H7 (cell line): ENCODE measurements around the gene SLC35B1. TPM values are rescaled to one million over a fixed set of nuclear protein-coding genes. Genes with fewer than 3 reads are reported as not detected.

Source experiments
- DNase-seq: peaks from one replicate; pipeline ENCODE4 v3.0.0; 2012
- H3K27me3 ChIP-seq: 2 replicates; pipeline ENCODE4 v1.6.0; 2011; ENCODE audit warnings: mild to moderate bottlenecking, low read length; ENCODE audit not compliant: control insufficient read depth, insufficient read depth
- H3K36me3 ChIP-seq: replicated peaks from 2 replicates; pipeline ENCODE4 v1.5.1; 2011; ENCODE audit warnings: low read length; ENCODE audit not compliant: control insufficient read depth, insufficient read depth
- H3K4me3 ChIP-seq: 2 replicates; pipeline ENCODE4 v1.5.1; 2011; ENCODE audit warnings: low read depth, mild to moderate bottlenecking, control low read depth, low read length, moderate library complexity; ENCODE audit not compliant: insufficient read depth
- total RNA-seq: library from RNA; depleted of rRNA; stranded (reverse); fragments of >200 nt; shearing (Covaris generic); gene quantifications from 2 replicates; pipeline ENCODE4 v1.2.3, GENCODE V29; 2014

Gene SLC35B1
- total RNA-seq, 1 experiment from 2014 or later, result 76.6 TPM

DNA sequence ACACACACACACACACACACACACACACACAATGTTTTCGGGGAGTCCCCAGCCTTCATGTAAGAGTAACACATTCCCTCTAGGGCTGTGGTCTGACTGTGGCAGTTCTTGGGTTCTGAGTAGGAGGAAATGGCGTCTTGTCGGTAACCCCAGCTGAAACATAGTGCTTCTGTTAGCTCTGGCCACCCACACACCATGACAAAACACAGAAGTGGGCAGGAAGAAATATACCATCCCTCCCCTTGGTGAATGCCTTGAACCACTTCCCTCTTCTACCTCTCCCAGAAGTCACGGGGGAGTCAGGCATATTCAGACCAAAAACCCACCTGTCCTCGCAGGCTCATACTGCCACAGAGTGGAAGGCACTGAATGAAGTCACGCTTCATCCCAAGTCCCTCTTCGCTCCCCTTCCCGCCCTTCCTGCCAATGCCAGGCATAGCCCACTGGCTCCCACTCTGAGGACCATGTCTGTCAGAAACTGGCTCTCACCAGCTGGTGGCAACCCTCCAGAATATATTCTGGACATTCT, 11.5 kb downstream of the SLC35B1 start:
- no peak for DNase-seq
- Histone ChIP-seq H3K4me3 (no peak overlapping the region), H3K27me3 (no peaks in the 10 kb centered on the region), H3K36me3 (no peaks in the 10 kb centered on the region; the same call in 1 of the 2 replicates)

DNA sequence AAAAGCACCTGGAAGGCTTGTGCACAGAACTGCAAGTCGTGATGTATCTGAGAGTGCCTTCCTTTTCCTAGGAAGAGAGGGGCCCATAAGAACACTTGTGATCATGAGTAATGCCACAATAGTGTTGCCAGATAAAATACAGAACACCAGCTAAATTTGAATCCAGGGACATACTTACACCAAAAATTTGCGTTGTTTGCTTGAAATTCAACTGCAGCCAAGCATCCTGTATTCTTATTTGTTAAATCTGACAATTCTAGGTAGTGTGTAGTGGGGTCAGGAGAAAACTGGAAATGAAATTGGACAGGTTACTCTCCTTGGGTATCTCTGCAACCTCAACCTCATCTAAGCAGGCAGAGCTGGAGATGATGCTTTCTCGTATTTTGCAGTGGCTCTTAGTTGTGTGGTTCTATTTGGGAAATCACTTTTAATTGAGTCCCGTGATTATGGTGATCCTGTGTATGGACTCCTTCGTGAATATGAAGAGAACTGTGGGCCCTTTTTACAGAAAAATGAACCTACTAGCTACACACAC, 12.0 kb downstream of the SLC35B1 start:
- DNase-seq, result no peak
- no peak overlapping the region for H3K4me3 ChIP-seq
- no peaks in the 10 kb centered on the region; the same call in 1 of the 2 replicates for H3K36me3 ChIP-seq
- no peaks in the 10 kb centered on the region for H3K27me3 ChIP-seq

- peak overlapping the region; percentile 4; the same call in 1 of the 2 replicates for H3K4me3 ChIP-seq
- DNase-seq, result peak; percentile 84
Measured at GRCh38 chr17:49694847-49695697, 12.7 kb downstream of the SLC35B1 start.

GRCh38 chr17:49692751-49693150, 15.0 kb downstream of the SLC35B1 start:
- no peak overlapping the region for H3K4me3 ChIP-seq
- no peak for DNase-seq
- H3K36me3 ChIP-seq, result no peaks in the 10 kb centered on the region
- H3K27me3 ChIP-seq, result no peaks in the 10 kb centered on the region

More at GRCh38 chr17:49694847-49695697, 12.7 kb downstream of the SLC35B1 start:
- H3K36me3 ChIP-seq, result no peaks in the 10 kb centered on the region; the same call in 1 of the 2 replicates
- no peaks in the 10 kb centered on the region for H3K27me3 ChIP-seq

GRCh38 chr17:49691677-49692191, 16.0 kb downstream of the SLC35B1 start:
- peak; percentile 78 for DNase-seq
- Histone ChIP-seq H3K36me3 (no peaks in the 10 kb centered on the region), H3K4me3 (no peak overlapping the region), H3K27me3 (no peaks in the 10 kb centered on the region)

DNA sequence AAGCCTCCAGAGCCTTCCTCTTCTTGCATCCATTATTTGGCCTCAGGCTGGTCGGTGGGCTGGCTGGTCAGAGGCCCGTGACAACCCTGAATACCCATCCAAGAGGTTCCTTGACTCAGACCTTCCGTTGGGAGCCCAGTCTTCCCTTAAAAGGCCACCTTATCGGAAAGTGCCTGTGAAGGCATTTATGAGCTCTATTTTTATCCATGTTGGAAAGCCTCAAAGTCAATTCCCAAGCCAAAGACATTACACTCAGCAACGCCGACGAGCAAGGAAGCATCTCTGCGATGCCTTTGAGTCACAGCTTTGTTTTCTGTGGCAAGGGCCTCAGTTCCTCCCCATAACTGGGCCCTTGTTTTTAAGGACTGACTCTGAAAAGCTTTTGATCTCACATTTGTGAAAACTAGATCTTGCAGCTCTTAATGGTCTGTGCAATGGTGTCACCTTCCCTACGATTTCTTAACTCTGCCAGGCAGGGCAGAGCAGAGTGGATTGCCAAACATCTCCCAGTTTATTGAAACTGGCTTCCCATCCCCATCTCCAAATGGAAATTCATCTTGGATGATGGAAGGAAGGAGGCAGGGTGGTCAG, 16.6 kb downstream of the SLC35B1 start:
- Histone ChIP-seq H3K36me3 (no peaks in the 10 kb centered on the region), H3K27me3 (no peaks in the 10 kb centered on the region), H3K4me3 (no peak overlapping the region)
- DNase-seq, result no peak

GRCh38 chr17:49690256-49690655, 17.5 kb downstream of the SLC35B1 start:
- H3K36me3 ChIP-seq, result no peaks in the 10 kb centered on the region
- H3K4me3 ChIP-seq, result no peak overlapping the region
- no peak for DNase-seq

GRCh38 chr17:49688848-49689247, 18.9 kb downstream of the SLC35B1 start:
- H3K27me3 ChIP-seq, result no peaks in the 10 kb centered on the region
- DNase-seq, result no peak
- no peak overlapping the region for H3K4me3 ChIP-seq

More at GRCh38 chr17:49690256-49690655, 17.5 kb downstream of the SLC35B1 start:
- no peaks in the 10 kb centered on the region for H3K27me3 ChIP-seq

DNA sequence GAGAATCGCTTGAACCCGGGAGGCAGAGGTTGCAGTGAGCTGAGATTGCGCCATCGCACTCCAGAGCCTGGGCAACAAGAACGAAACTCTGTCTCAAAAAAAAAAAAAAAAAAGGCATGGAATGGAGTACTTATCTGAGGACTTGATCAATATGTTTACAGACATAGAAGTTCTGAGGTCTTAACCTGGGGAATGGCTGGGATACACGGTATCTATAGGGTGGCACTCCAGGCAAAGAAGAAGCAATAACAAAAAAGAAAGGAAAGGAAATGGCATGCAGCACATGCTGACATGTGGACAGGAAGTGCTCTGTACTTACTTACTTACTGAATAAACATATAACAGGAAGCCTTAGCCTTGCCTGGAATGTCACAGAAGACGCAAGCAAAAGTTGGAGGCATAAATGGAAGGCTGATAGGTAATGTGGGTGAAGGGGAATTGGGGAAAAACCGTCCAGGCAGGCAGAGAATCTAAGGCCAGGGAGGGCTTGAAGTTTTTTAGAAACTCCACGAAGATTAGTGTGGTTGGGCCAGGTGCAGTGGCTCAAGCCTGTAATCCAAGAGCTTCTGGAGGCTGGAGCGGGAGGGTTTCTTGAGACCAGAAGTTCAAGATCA, 19.8 kb downstream of the SLC35B1 start:
- no peaks in the 10 kb centered on the region for H3K27me3 ChIP-seq
- no peak overlapping the region for H3K4me3 ChIP-seq
- DNase-seq, result no peak
- no peaks in the 10 kb centered on the region for H3K36me3 ChIP-seq

More at GRCh38 chr17:49688848-49689247, 18.9 kb downstream of the SLC35B1 start:
- H3K36me3 ChIP-seq, result no peaks in the 10 kb centered on the region

GRCh38 chr17:49681106-49681979, 26.4 kb downstream of the SLC35B1 start:
- no peak for DNase-seq
- H3K4me3 ChIP-seq, result no peak overlapping the region
- no peaks in the 10 kb centered on the region for H3K36me3 ChIP-seq
- H3K27me3 ChIP-seq, result no peaks in the 10 kb centered on the region

- Histone ChIP-seq H3K27me3 (no peaks in the 10 kb centered on the region), H3K4me3 (no peak overlapping the region), H3K36me3 (no peaks in the 10 kb centered on the region)
- DNase-seq, result no peak
Measured at GRCh38 chr17:49680314-49680713, 27.4 kb downstream of the SLC35B1 start.

- H3K36me3 ChIP-seq, result no peaks in the 10 kb centered on the region
- H3K27me3 ChIP-seq, result no peaks in the 10 kb centered on the region
- DNase-seq, result peak; percentile 99
- H3K4me3 ChIP-seq, result peak within 1 kb of the TSS; percentile 69
Measured at GRCh38 chr17:49677933-49678847, 29.6 kb downstream of the SLC35B1 start, which contains the start of gene SPOP. Gene SPOP (minus strand): TSS chr17:49678097. CDS start chr17:49622810, 55,287 bp downstream.
